ENCODE measurements around the gene ARHGAP35. TPM values are rescaled to one million over a fixed set of nuclear protein-coding genes. Genes with fewer than 3 reads are reported as not detected.

ARHGAP35 gene
- total and polyA plus RNA-seq, 2 experiments from 2014 or later: 13.6 to 57.7 TPM

DNA sequence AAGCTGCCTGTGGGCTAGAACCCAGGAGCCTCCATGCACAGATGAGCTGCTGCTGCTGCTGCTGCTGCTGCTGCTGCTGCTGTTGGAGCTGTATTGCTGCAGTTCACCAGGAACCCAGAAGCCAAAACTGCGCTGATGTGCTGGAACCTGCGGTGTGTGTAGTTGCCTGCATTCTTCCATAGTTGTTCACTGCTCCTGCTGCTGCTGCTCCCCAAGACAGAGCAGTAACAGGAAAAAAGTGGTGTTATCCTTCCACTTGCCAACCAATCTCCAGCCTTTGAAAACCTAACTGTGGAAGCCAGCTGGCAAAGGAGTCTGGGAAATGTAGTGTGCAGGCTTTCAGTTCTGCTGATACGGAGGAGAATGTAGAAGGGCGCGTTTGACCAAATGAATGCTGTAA is 37.9 kb downstream of the ARHGAP35 start (continued):
- TF ChIP-seq, protein P1, sequence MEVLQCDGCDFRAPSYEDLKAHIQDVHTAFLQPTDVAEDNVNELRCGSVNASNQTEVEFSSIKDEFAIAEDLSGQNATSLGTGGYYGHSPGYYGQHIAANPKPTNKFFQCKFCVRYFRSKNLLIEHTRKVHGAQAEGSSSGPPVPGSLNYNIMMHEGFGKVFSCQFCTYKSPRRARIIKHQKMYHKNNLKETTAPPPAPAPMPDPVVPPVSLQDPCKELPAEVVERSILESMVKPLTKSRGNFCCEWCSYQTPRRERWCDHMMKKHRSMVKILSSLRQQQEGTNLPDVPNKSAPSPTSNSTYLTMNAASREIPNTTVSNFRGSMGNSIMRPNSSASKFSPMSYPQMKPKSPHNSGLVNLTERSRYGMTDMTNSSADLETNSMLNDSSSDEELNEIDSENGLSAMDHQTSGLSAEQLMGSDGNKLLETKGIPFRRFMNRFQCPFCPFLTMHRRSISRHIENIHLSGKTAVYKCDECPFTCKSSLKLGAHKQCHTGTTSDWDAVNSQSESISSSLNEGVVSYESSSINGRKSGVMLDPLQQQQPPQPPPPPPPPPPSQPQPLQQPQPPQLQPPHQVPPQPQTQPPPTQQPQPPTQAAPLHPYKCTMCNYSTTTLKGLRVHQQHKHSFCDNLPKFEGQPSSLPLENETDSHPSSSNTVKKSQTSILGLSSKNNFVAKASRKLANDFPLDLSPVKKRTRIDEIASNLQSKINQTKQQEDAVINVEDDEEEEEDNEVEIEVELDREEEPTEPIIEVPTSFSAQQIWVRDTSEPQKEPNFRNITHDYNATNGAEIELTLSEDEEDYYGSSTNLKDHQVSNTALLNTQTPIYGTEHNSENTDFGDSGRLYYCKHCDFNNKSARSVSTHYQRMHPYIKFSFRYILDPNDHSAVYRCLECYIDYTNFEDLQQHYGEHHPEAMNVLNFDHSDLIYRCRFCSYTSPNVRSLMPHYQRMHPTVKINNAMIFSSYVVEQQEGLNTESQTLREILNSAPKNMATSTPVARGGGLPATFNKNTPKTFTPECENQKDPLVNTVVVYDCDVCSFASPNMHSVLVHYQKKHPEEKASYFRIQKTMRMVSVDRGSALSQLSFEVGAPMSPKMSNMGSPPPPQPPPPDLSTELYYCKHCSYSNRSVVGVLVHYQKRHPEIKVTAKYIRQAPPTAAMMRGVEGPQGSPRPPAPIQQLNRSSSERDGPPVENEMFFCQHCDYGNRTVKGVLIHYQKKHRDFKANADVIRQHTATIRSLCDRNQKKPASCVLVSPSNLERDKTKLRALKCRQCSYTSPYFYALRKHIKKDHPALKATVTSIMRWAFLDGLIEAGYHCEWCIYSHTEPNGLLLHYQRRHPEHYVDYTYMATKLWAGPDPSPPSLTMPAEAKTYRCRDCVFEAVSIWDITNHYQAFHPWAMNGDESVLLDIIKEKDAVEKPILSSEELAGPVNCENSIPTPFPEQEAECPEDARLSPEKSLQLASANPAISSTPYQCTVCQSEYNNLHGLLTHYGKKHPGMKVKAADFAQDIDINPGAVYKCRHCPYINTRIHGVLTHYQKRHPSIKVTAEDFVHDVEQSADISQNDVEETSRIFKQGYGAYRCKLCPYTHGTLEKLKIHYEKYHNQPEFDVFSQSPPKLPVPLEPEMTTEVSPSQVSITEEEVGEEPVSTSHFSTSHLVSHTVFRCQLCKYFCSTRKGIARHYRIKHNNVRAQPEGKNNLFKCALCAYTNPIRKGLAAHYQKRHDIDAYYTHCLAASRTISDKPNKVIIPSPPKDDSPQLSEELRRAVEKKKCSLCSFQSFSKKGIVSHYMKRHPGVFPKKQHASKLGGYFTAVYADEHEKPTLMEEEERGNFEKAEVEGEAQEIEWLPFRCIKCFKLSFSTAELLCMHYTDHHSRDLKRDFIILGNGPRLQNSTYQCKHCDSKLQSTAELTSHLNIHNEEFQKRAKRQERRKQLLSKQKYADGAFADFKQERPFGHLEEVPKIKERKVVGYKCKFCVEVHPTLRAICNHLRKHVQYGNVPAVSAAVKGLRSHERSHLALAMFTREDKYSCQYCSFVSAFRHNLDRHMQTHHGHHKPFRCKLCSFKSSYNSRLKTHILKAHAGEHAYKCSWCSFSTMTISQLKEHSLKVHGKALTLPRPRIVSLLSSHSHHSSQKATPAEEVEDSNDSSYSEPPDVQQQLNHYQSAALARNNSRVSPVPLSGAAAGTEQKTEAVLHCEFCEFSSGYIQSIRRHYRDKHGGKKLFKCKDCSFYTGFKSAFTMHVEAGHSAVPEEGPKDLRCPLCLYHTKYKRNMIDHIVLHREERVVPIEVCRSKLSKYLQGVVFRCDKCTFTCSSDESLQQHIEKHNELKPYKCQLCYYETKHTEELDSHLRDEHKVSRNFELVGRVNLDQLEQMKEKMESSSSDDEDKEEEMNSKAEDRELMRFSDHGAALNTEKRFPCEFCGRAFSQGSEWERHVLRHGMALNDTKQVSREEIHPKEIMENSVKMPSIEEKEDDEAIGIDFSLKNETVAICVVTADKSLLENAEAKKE (CRISPR knock-in tag; IDR thresholded peaks at IDR 0.05): no peak
- TF ChIP-seq JUNB (IDR thresholded peaks at IDR 0.05; ENCODE audit: unreplicated experiment) (no peak), NANOG (IDR thresholded peaks at IDR 0.05; ENCODE audit: borderline replicate concordance) (no peak), EZH2phosphoT487 (IDR thresholded peaks at IDR 0.05; ENCODE audit: unreplicated experiment) (no peak), ZNF331 (CRISPR knock-in tag; IDR thresholded peaks at IDR 0.05; ENCODE audit: low read depth) (no peak)

DNA sequence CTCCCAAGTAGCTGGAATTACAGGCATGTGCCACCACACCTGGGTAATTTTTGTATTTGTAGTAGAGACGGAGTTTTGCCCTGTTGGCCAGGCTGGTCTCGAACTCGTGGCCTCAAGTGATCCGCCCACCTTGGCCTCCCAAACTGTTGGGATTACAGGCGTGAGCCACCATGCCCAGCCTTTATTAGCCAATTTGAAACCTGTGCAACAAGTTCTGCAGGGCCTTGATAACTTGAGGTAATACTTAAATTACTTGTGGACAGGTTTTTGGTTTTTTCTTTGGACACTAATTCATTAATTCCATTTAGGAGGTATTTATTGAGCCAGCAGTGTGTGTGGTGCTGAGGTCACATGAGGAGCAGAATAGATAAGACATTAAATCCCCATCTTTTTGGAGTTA is 39.5 kb downstream of the ARHGAP35 start:
- TF ChIP-seq ZNF331 (CRISPR knock-in tag; IDR thresholded peaks at IDR 0.05; ENCODE audit: low read depth) (no peak), CREB1 (CRISPR knock-in tag; IDR thresholded peaks at IDR 0.05; ENCODE audit: low read depth) (no peak), EZH2 (IDR thresholded peaks at IDR 0.05; ENCODE audit: low read depth, unreplicated experiment) (no peak), POLR2AphosphoS5 (IDR thresholded peaks at IDR 0.05; ENCODE audit: low read depth) (no peak), EZH2phosphoT487 (IDR thresholded peaks at IDR 0.05; ENCODE audit: unreplicated experiment) (no peak), NANOG (IDR thresholded peaks at IDR 0.05; ENCODE audit: borderline replicate concordance) (no peak)
- TF ChIP-seq, protein P1 (CRISPR knock-in tag; IDR thresholded peaks at IDR 0.05): no peak
- TF ChIP-seq, protein P2, sequence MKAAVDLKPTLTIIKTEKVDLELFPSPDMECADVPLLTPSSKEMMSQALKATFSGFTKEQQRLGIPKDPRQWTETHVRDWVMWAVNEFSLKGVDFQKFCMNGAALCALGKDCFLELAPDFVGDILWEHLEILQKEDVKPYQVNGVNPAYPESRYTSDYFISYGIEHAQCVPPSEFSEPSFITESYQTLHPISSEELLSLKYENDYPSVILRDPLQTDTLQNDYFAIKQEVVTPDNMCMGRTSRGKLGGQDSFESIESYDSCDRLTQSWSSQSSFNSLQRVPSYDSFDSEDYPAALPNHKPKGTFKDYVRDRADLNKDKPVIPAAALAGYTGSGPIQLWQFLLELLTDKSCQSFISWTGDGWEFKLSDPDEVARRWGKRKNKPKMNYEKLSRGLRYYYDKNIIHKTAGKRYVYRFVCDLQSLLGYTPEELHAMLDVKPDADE (IDR thresholded peaks at IDR 0.05): no peak
- Mint-ChIP-seq H3K9me3 (no peaks in the 10 kb centered on the region), H3K36me3 (ENCODE audit: low read depth) (no peaks in the 10 kb centered on the region), H3K27me3 (ENCODE audit: insufficient read depth, low read depth, poor library complexity) (peaks cover 7% of the 10 kb centered on the region), H3K4me3 (no peak overlapping the region), H3K4me1 (peaks cover 43% of the 10 kb centered on the region), H3K27ac (no peak overlapping the region)
- ATAC-seq (no peak), DNase-seq (ENCODE audit: low spot score) (no peak)
- H3F3A ChIP-seq (replicated peaks; ENCODE audit: low read depth): no peaks in the 10 kb centered on the region
- H2AFZ ChIP-seq: no peak overlapping the region
- no peak overlapping the region for H3K4me3 ChIP-seq
- H4K20me1 ChIP-seq (replicated peaks; ENCODE audit: insufficient read depth): peaks cover 45% of the 10 kb centered on the region
- no peaks in the 10 kb centered on the region for H3K36me3 ChIP-seq (ENCODE audit: insufficient read depth)
- H3K4me2 ChIP-seq: no peak overlapping the region
- peaks cover 24% of the 10 kb centered on the region for H3K4me1 ChIP-seq (ENCODE audit: insufficient read depth)
- H3K79me2 ChIP-seq (replicated peaks; ENCODE audit: insufficient read depth): peaks cover 97% of the 10 kb centered on the region
- H3K27me3 ChIP-seq (ENCODE audit: insufficient read depth): no peaks in the 10 kb centered on the region
- H3K9me2 ChIP-seq (ENCODE audit: insufficient read depth): no peaks in the 10 kb centered on the region
- H3K27ac ChIP-seq (ENCODE audit: low read depth): no peak overlapping the region
